KMS-11 (cell line): ENCODE measurements around the gene RAD51B.

ENCODE experiments used
- H2AFZ ChIP-seq: fragments of 200-600 bp; sonication (generic); 2 replicates; pipeline ENCODE4 v1.6.1; 2016; ENCODE audit warnings: antibody characterized with exemption, mixed run types, low read depth
- H3K27ac ChIP-seq: fragments of 200-600 bp; sonication (generic); 2 replicates; pipeline ENCODE4 v1.6.1; 2016; ENCODE audit warnings: mild to moderate bottlenecking, mixed run types
- H3K27me3 ChIP-seq: fragments of 200-600 bp; sonication (generic); 2 replicates; pipeline ENCODE4 v1.6.1; 2017; ENCODE audit warnings: mild to moderate bottlenecking, low read depth, mixed run types, moderate library complexity; ENCODE audit not compliant: insufficient read depth
- H3K36me3 ChIP-seq: fragments of 200-600 bp; sonication (generic); 2 replicates; pipeline ENCODE4 v1.6.1; 2017; ENCODE audit warnings: mild to moderate bottlenecking, mixed run types; ENCODE audit not compliant: insufficient read depth
- H3K4me1 ChIP-seq: fragments of 200-600 bp; sonication (generic); 2 replicates; pipeline ENCODE4 v1.6.1; 2016; ENCODE audit warnings: mild to moderate bottlenecking, low read depth, mixed run types; ENCODE audit not compliant: poor library complexity, severe bottlenecking
- H3K4me2 ChIP-seq: fragments of 200-600 bp; sonication (generic); 2 replicates; pipeline ENCODE4 v1.7.0; 2016; ENCODE audit warnings: mild to moderate bottlenecking, mixed run types
- H3K4me3 ChIP-seq: fragments of 200-600 bp; sonication (generic); IDR thresholded peaks from 2 replicates; pipeline ENCODE4 v1.6.1; 2017; ENCODE audit warnings: low read depth, low read length, mixed read lengths; ENCODE audit not compliant: insufficient read depth
- H3K79me2 ChIP-seq: fragments of 200-600 bp; sonication (generic); 2 replicates; pipeline ENCODE4 v1.6.1; 2016; ENCODE audit warnings: low read depth, mixed run types; ENCODE audit not compliant: insufficient read depth
- H3K9ac ChIP-seq: fragments of 200-600 bp; sonication (generic); 2 replicates; pipeline ENCODE4 v1.6.1; 2016; ENCODE audit warnings: mild to moderate bottlenecking, mixed run types
- H4K20me1 ChIP-seq: fragments of 200-600 bp; sonication (generic); 2 replicates; pipeline ENCODE4 v1.6.1; 2016; ENCODE audit warnings: mild to moderate bottlenecking, mixed run types; ENCODE audit not compliant: insufficient read depth
- CTCF ChIP-seq: fragments of 200-600 bp; sonication (generic); conservative IDR thresholded peaks from 2 replicates; pipeline ENCODE4 v1.6.1; 2017; ENCODE audit warnings: low read depth, mild to moderate bottlenecking, antibody characterized with exemption, low read length, moderate library complexity, mixed read lengths

Gene RAD51B

GRCh38 chr14:68536018-68536410 is 716.4 kb downstream of the RAD51B start:
- no peak for TF ChIP-seq CTCF
- no peak overlapping the region for H3K27ac ChIP-seq

GRCh38 chr14:68538639-68539038 is 719.1 kb downstream of the RAD51B start:
- no peak overlapping the region for H3K27ac ChIP-seq
- no peak overlapping the region for H3K4me3 ChIP-seq
- no peaks in the 10 kb centered on the region for H3K27me3 ChIP-seq

More at GRCh38 chr14:68536018-68536410, 716.4 kb downstream of the RAD51B start:
- H3K4me1 ChIP-seq: no peaks in the 10 kb centered on the region
- H4K20me1 ChIP-seq: no peaks in the 10 kb centered on the region
- no peak overlapping the region for H3K4me3 ChIP-seq
- H3K36me3 ChIP-seq: no peaks in the 10 kb centered on the region
- H3K9ac ChIP-seq: no peak overlapping the region
- H2AFZ ChIP-seq: no peak overlapping the region
- no peaks in the 10 kb centered on the region for H3K27me3 ChIP-seq
- no peak overlapping the region for H3K4me2 ChIP-seq
- H3K79me2 ChIP-seq: no peaks in the 10 kb centered on the region

GRCh38 chr14:68539241-68539737 is 719.7 kb downstream of the RAD51B start:
- Histone ChIP-seq H3K27me3 (no peaks in the 10 kb centered on the region), H3K4me3 (no peak overlapping the region), H3K9ac (no peak overlapping the region), H3K79me2 (no peaks in the 10 kb centered on the region), H3K27ac (no peak overlapping the region), H3K36me3 (no peaks in the 10 kb centered on the region), H2AFZ (no peak overlapping the region), H3K4me2 (no peak overlapping the region), H3K4me1 (no peaks in the 10 kb centered on the region), H4K20me1 (no peaks in the 10 kb centered on the region)
- no peak for TF ChIP-seq CTCF

More at GRCh38 chr14:68538639-68539038, 719.1 kb downstream of the RAD51B start:
- H3K36me3 ChIP-seq: no peaks in the 10 kb centered on the region
- no peak overlapping the region for H3K4me2 ChIP-seq
- TF ChIP-seq CTCF: no peak
- H2AFZ ChIP-seq: no peak overlapping the region
- no peaks in the 10 kb centered on the region for H3K4me1 ChIP-seq
- no peak overlapping the region for H3K9ac ChIP-seq
- H3K79me2 ChIP-seq: no peaks in the 10 kb centered on the region
- H4K20me1 ChIP-seq: no peaks in the 10 kb centered on the region

GRCh38 chr14:68539789-68540188 is 720.2 kb downstream of the RAD51B start:
- H3K27ac ChIP-seq: no peak overlapping the region
- no peaks in the 10 kb centered on the region for H3K27me3 ChIP-seq
- no peaks in the 10 kb centered on the region for H3K36me3 ChIP-seq
- no peak overlapping the region for H2AFZ ChIP-seq
- H3K79me2 ChIP-seq: no peaks in the 10 kb centered on the region
- no peak overlapping the region for H3K4me2 ChIP-seq
- no peak overlapping the region for H3K9ac ChIP-seq
- H4K20me1 ChIP-seq: no peaks in the 10 kb centered on the region
- no peak overlapping the region for H3K4me3 ChIP-seq
- TF ChIP-seq CTCF: no peak
- H3K4me1 ChIP-seq: no peaks in the 10 kb centered on the region
